EH (cell line): Measurements from ENCODE around the gene SDK1.

Experiments
- DNase-seq: peaks from one replicate; pipeline ENCODE4 v3.0.0-alpha.2; 2015; ENCODE audit warnings: low read depth

The SDK1 gene

DNA sequence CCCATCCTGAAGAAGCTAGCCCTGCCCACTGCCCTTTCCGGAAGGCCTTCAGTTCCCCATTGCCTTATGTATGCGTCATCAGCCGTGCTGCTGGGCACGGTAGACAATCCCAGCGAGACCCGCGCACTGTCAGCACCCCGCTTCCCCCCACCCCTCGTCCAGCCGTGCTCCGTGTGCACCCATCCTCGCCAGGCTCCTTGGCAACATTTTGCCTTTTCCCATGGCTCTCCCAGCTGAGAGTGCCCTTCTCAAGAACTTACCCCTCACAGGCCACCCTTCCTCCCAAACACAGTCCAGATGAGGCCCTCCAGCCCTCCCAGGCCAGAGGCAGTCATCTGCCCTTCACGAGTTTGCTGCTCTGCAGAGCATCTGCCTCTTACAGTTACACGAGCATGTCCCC lies 747.3 kb downstream of the SDK1 start:
- DNase-seq = no peak

DNA sequence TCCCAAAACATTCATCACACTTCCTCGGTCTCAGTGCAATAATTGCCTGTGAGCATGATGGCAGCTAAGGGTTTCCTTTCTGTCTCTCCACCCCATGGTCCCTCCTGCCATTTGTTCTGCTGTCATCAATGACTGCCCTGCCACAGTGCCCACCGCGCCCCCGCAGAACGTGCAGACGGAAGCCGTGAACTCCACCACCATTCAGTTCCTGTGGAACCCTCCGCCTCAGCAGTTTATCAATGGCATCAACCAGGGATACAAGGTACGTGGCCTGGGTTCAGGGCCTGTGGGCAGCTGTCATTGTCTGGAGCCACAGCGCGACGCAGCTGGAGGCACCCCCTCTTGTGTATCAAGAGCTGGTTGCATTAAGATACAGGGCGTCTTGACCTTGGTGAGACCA lies 748.1 kb downstream of the SDK1 start:
- DNase-seq = no peak

- no peak for DNase-seq
Measured at GRCh38 chr7:4050126-4050660, 749.1 kb downstream of the SDK1 start.

DNA sequence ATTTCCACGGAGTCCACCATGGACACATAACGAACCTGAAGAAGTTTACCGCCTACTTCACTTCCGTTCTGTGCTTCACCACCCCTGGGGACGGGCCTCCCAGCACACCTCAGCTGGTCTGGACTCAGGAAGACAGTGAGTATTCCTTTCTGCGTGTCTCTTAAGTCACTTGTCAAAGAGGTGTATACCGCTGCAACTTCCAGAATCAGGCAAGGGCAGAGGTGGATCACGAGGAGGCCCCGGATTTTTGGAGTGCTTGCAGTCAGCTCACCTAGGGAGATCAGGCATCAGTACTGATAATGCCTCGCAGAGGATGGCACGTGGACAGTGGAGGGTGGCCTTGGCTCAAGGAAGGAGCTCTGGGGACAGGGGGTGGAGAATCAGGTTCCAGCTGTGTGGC lies 750.6 kb downstream of the SDK1 start:
- DNase-seq = no peak

DNA sequence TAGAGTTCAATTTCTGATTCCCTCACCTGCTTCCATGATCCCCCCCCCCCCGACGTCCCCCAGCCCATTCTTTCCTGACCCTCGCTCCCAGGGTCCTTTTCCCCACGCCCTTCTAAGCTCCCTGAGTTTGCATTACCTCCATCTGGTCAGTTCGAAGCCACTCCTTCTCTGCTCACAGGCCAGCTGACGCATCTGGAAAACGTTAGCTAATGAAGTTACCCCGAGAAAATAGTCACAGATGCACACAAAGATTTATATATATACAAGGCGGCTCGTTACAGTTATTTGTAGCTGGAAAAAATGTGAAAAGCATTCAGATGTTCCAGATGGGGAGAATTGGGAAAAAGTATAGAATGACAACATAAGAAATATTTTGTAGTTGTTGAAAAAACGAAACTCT lies 751.1 kb downstream of the SDK1 start:
- DNase-seq = no peak

DNA sequence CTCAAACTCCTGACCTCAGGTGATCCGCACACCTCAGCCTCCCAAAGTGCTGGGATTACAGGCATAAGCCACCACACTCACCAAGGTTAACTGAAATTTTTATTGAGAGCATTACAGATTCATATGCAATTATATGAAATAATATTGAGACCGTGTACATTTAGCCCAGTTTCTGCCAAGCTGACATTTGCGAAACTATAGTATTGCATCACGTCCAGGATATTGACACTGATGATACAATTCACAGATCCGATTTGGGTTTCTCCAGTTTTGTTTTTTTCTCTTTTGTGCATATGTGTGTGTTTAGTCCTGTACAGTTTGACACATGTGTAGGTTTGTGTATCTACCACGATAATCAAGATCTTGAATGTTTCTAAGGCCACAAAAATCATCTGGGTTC lies 753.1 kb downstream of the SDK1 start:
- no peak for DNase-seq

DNA sequence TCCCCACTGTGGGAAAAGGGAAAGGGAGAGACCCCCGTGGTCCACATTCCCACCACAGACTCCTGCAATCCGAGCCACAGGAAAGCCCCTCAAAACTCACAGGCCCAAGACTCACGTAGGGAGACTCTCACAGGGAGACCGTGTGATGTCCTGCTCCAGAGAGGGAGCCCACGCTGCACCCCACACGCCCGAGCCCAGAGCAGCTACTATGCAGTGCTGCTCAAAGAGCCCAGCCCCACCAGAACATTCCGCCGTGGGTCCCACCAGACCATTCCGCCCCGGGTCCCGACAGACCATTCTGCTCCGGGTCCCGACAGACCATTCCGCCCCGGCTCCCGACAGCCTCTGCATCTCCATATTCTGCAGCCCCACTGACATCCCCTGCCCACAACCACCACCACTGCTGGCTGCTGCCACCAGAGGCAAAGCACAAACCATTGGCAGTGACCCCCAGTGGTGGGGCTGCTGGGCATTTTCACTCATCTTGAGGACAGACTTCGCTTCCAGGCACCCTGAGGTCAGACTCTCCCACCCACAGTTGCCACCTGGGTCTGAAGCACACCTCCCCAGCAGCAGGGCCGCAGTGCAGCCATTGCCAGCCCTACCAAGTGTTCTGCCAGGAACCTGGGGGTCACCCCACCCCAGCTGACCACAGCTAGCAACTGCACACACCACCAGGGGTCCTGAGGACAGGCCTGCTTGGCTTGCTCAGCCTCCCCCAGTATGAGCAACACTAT lies 755.7 kb downstream of the SDK1 start:
- no peak for DNase-seq

GRCh38 chr7:4057289-4057616 lies 756.2 kb downstream of the SDK1 start:
- no peak for DNase-seq

DNA sequence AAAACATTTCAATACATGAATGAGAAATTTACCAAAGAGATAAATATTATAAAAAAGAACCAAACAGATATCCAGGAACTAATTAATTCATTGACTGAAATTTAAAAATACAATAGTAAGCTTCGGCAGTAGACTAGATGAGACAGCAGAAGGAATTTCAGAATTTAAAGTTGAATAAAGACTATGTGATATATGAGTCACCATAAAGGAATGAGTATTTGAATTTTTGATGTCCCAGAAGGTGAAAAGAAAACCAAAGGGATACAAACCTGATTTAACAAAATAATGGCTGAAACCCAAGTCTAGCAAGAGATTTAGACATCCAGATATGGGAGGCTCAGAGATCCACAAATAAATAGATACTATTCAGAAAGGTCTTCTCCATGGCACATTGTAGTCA lies 757.1 kb downstream of the SDK1 start:
- DNase-seq = no peak

DNA sequence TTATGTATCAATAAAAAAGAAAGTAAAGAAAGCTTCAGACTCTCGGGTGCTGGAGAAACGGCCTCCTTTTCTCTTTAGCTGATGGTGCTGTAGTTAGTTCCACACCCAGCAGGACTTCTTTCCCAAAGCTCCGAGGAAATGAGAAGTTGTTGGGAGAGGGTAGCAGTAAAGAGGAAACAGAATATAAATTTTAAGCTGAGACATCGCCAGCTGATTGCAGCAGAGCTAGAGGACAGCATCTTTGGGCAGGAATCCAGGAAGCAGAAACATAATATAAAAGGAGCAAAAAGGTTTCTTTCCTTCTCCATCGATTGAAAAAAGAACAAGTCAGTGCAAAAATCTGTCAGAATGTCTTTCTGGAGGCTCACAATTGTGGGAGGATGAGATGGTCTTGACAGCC lies 764.1 kb downstream of the SDK1 start:
- no peak for DNase-seq

- DNase-seq = no peak
Measured at GRCh38 chr7:4066206-4066605, 765.2 kb downstream of the SDK1 start.

GRCh38 chr7:4066626-4067475 lies 765.8 kb downstream of the SDK1 start:
- no peak for DNase-seq

DNA sequence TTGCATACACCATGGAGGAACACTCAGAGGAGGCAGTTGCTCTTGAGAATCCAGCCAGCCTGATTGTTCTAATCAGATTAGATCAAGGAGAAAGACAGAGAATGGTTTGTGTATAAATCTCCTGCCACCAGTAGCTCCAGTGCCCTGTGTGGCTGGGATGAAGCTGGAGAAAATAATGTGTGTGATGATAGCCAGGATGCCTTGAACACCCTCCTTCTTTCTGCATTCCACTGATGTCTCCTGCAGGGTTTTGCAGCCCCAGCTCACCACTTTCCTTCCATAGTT lies 766.4 kb downstream of the SDK1 start:
- no peak for DNase-seq

DNA sequence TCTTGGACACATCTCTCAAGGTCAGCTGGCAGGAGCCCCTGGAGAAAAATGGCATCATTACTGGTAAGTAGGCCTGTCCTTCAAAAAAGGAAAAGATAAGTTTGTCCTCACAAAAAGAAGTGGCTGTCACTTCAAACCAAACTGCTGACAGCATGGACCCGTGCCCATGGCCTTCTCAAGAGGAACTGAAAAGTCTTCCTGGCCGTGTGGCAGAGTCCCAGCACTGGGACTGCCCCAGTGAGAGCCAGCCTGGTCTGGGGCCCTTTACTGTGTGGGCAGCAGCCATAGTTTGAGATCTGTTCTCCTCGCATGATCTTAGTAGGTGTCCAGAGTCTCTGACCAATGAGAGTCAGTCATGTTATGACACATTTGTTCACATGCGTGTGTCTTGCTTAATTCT lies 766.8 kb downstream of the SDK1 start:
- DNase-seq = no peak

GRCh38 chr7:4068286-4068685 lies 767.2 kb downstream of the SDK1 start:
- DNase-seq = no peak

DNA sequence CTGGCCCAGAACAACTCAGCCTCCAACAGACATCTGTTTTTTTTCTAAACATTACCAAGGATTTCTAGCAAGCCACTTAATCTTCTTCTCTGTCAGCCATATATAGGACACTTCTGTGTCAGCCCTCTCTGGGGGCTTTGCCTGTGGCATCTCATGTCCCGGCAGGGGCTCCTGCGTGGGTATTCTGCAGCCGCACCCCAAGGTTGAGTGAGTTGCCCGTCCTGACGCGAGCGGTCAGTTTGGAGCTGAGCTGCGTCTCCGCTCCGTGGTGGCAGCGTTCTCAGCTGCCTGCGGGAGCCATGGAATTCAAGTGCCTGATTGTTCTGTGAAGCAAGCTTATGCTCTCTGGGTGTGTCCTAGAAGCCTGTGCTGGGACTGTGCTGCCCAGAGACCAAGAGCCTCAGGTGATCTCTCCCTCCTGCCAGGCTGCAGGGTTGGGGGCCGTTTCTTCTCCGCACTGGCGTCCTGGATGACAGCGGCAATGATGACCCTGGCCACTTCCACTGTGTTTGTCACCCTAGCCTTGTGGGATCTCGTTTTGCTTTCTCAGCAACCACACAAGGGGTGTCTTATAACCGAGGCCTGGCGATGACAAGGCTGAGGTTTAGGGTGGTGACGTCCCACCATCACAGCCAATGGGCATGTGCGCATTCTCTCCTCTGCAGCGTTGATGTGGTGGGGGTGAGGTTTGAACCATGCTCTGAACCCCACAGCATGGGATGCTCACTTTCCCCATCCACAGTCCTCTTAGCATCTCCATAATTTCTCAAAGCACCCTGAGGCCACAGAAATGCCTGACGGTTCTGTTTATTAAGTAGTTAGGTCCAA lies 768.4 kb downstream of the SDK1 start:
- no peak for DNase-seq

DNA sequence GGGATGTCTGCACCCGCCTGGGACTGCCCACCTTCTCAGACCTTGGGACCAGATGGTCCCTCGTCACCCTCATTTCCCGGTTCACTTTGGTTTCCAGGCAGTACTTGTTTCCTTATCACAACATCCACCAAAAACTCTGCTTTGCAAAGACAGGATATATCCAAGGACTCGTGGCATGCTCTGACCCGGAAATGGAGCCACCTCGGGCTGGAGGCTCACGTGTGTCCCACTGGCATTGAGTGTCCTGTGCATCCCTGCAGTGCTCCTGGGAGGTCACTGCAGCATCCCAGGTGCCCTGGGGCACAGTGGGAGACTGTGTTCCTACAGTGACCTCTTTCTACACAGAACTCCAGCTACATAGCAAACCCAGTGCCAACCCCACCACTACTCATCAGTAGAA lies 769.2 kb downstream of the SDK1 start:
- no peak for DNase-seq

DNA sequence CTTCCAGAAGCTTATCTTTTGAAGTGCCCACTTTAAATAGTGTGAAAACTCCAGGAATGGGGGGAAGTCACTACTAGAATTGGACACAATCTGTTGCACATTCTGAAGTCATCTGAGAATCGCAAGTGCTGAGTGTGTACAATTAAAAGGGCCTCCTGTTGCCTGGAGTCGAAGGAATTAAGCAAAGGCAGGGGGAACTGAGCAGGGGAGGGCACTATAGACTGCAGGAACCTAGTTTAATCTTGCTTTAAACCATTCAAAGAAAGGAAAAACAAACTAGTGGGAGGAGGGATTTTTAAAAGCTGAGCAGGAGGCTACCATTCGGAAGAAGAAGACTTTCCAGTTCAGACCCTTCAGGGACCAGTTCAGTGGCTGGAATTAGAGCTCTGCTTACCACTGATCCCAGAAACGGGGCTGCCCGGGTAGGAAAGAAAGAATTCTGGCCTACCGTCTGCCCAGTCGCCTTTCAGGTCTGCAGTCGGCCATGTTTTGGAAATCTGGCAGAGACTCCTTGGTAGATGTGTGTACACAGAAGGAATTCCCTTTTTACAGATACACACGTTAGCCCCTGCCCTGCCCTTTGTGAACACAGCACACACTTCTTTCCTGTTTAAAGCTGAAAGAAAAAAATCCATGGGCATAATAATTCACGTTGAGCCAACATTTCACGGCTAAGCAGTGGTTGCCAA lies 770.5 kb downstream of the SDK1 start:
- DNase-seq = no peak

- no peak for DNase-seq
Measured at GRCh38 chr7:4072161-4072925, 771.3 kb downstream of the SDK1 start.

- DNase-seq = no peak
Measured at GRCh38 chr7:4073052-4073451, 772.0 kb downstream of the SDK1 start.

GRCh38 chr7:4073750-4074149 lies 772.7 kb downstream of the SDK1 start:
- no peak for DNase-seq

DNA sequence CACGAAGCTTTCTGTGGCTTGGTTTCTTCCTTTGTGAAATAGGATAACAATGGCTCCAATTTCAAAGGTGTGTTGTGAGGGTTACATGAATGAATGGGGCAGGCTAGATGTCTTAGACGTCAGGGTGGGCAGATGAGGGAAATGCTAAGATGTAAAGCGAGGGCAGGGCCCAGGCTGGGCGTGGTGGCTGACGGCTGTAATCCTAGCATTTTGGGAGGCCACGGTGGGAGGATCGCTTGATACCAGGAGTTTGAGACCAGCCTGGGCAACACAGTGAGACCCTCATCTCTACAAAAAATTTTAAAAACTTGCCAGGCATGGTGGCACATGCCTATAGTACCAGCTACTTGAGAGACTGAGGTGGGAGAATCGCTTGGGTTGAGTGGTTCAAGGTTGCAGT lies 773.4 kb downstream of the SDK1 start:
- DNase-seq = no peak
